ENCODE measurements around the gene NUP107.

NUP107 gene

GRCh38 chr12:68646484-68646883 lies 40.3 kb upstream of the NUP107 start:
- ChIA-PET CTCF (no interaction called here), POLR2A (no interaction called here)
- TF ChIP-seq, protein P1, sequence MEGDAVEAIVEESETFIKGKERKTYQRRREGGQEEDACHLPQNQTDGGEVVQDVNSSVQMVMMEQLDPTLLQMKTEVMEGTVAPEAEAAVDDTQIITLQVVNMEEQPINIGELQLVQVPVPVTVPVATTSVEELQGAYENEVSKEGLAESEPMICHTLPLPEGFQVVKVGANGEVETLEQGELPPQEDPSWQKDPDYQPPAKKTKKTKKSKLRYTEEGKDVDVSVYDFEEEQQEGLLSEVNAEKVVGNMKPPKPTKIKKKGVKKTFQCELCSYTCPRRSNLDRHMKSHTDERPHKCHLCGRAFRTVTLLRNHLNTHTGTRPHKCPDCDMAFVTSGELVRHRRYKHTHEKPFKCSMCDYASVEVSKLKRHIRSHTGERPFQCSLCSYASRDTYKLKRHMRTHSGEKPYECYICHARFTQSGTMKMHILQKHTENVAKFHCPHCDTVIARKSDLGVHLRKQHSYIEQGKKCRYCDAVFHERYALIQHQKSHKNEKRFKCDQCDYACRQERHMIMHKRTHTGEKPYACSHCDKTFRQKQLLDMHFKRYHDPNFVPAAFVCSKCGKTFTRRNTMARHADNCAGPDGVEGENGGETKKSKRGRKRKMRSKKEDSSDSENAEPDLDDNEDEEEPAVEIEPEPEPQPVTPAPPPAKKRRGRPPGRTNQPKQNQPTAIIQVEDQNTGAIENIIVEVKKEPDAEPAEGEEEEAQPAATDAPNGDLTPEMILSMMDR (IDR thresholded peaks at IDR 0.05; ENCODE audit: insufficient read depth, low read length, missing control alignments), result no peak
- DNase-seq (ENCODE audit: low read depth, low spot score), result no peak
- no peak overlapping the region for H3K4me3 ChIP-seq (ENCODE audit: low read depth, low read length)

- DNase-seq (ENCODE audit: low read depth, low spot score), result no peak
- TF ChIP-seq, protein P1 (IDR thresholded peaks at IDR 0.05; ENCODE audit: insufficient read depth, low read length, missing control alignments), result no peak
- H3K4me3 ChIP-seq (ENCODE audit: low read depth, low read length), result no peak overlapping the region
- ChIA-PET CTCF (no interaction called here), POLR2A (interaction anchor here (0.7 kb wide), 1 partner anchor 219 kb away, joined by 4 read pairs; no protein-coding TSS in a partner anchor)
These were observed 39.3 kb upstream of the NUP107 start for GRCh38 chr12:68647507-68647906.

DNA sequence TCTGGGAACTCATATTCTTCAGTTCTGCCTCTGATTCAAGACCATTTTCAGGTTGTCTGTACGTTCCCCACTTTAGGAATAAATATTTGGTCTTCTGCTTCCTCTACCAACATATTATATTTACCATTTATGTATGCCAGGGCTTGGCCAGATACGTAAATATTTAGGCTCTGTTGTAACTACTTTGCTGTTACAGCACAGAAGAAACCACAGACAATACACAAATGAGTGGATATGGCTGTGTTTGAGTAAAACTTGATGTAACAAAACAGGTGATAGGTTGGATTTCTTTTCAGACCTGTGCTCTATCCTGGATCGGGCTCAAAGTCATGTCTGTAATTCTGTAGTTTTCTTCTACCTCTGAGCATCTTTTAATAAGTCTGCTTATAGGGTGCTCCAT lies 38.6 kb upstream of the NUP107 start:
- no peak for DNase-seq (ENCODE audit: low read depth, low spot score)
- no peak overlapping the region for H3K4me3 ChIP-seq (ENCODE audit: low read depth, low read length)
- CTCF ChIA-PET, result no interaction called here
- TF ChIP-seq, protein P1 (IDR thresholded peaks at IDR 0.05; ENCODE audit: insufficient read depth, low read length, missing control alignments), result no peak
- POLR2A ChIA-PET, result no interaction called here

GRCh38 chr12:68665016-68665569 lies 21.7 kb upstream of the NUP107 start:
- DNase-seq (ENCODE audit: low read depth, low spot score), result no peak
- no peak overlapping the region for H3K4me3 ChIP-seq (ENCODE audit: low read depth, low read length)
- CTCF ChIA-PET, result interaction anchor here (1.5 kb wide), 1 partner anchor 442 kb away, joined by 6 read pairs; no protein-coding TSS in a partner anchor
- POLR2A ChIA-PET, result no interaction called here
- TF ChIP-seq, protein P1 (IDR thresholded peaks at IDR 0.05; ENCODE audit: insufficient read depth, low read length, missing control alignments), result no peak

GRCh38 chr12:68667291-68667690 lies 19.5 kb upstream of the NUP107 start:
- no peak overlapping the region for H3K4me3 ChIP-seq (ENCODE audit: low read depth, low read length)
- CTCF ChIA-PET, result interaction anchor here (0.6 to 1.0 kb wide), 2 partner anchors 9 to 18 kb away, joined by 3 read pairs; no protein-coding TSS in a partner anchor
- POLR2A ChIA-PET, result no interaction called here
- DNase-seq (ENCODE audit: low read depth, low spot score), result no peak
- TF ChIP-seq, protein P1 (IDR thresholded peaks at IDR 0.05; ENCODE audit: insufficient read depth, low read length, missing control alignments), result no peak

DNA sequence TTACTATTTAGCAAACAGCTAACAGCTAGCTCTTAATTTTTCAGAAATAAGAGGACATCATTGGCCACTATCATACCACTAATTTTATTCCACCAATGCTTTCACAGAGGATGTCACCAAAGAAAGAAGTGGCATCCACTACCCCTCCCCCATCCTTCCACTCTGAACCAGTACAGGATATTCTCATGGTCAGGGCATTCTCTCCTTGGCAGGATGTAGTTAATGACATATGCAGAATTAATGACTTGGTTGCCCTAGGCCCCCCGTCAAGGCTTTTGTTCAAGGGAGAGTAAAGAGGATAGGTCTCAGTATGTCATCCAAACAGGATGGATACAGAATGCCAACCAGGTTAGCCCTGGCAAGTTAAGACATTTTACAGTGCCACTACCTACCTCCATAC lies 18.9 kb upstream of the NUP107 start:
- ChIA-PET CTCF (interaction anchor here (0.9 to 1.0 kb wide), 2 partner anchors 18 to 351 kb away, joined by 3 read pairs; no protein-coding TSS in a partner anchor), POLR2A (no interaction called here)
- TF ChIP-seq, protein P1 (IDR thresholded peaks at IDR 0.05; ENCODE audit: insufficient read depth, low read length, missing control alignments), result no peak
- no peak for DNase-seq (ENCODE audit: low read depth, low spot score)
- H3K4me3 ChIP-seq (ENCODE audit: low read depth, low read length), result no peak overlapping the region

Data from AG04449 (cell line).